Measurements from ENCODE around the gene ATXN10.

DNA sequence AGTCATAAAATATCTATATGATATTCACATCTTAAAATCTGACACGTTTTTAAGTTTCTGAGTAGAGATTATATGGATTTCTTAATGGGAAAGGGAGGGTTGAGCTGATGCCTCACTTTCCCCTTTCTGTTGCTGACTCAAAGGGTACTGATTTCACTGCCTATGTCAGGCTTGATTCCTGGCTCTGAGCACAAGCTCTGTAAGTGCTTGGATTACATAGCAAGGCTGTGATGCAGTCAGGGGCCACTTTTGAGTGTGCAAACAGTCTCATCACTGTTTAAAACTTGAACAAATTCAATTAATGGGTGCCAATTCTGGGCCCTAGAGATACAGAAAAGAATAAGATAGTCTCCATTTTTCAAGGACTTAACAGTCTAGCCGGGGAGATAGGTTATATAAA lies 14.4 kb downstream of the ATXN10 start:
- TF ChIP-seq EZH2 (IDR thresholded peaks at IDR 0.05; ENCODE audit: low read depth, unreplicated experiment), result no peak
- TF ChIP-seq, protein P1, sequence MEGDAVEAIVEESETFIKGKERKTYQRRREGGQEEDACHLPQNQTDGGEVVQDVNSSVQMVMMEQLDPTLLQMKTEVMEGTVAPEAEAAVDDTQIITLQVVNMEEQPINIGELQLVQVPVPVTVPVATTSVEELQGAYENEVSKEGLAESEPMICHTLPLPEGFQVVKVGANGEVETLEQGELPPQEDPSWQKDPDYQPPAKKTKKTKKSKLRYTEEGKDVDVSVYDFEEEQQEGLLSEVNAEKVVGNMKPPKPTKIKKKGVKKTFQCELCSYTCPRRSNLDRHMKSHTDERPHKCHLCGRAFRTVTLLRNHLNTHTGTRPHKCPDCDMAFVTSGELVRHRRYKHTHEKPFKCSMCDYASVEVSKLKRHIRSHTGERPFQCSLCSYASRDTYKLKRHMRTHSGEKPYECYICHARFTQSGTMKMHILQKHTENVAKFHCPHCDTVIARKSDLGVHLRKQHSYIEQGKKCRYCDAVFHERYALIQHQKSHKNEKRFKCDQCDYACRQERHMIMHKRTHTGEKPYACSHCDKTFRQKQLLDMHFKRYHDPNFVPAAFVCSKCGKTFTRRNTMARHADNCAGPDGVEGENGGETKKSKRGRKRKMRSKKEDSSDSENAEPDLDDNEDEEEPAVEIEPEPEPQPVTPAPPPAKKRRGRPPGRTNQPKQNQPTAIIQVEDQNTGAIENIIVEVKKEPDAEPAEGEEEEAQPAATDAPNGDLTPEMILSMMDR (conservative IDR thresholded peaks at IDR 0.05; ENCODE audit: low read depth in 2 of 2), result no peak
- TF ChIP-seq EZH2phosphoT487 (IDR thresholded peaks at IDR 0.05; ENCODE audit: unreplicated experiment), result no peak
- TF ChIP-seq, protein P2, sequence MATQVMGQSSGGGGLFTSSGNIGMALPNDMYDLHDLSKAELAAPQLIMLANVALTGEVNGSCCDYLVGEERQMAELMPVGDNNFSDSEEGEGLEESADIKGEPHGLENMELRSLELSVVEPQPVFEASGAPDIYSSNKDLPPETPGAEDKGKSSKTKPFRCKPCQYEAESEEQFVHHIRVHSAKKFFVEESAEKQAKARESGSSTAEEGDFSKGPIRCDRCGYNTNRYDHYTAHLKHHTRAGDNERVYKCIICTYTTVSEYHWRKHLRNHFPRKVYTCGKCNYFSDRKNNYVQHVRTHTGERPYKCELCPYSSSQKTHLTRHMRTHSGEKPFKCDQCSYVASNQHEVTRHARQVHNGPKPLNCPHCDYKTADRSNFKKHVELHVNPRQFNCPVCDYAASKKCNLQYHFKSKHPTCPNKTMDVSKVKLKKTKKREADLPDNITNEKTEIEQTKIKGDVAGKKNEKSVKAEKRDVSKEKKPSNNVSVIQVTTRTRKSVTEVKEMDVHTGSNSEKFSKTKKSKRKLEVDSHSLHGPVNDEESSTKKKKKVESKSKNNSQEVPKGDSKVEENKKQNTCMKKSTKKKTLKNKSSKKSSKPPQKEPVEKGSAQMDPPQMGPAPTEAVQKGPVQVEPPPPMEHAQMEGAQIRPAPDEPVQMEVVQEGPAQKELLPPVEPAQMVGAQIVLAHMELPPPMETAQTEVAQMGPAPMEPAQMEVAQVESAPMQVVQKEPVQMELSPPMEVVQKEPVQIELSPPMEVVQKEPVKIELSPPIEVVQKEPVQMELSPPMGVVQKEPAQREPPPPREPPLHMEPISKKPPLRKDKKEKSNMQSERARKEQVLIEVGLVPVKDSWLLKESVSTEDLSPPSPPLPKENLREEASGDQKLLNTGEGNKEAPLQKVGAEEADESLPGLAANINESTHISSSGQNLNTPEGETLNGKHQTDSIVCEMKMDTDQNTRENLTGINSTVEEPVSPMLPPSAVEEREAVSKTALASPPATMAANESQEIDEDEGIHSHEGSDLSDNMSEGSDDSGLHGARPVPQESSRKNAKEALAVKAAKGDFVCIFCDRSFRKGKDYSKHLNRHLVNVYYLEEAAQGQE (IDR thresholded peaks at IDR 0.05; ENCODE audit: unreplicated experiment), result no peak
- no peak for TF ChIP-seq CREB1 (CRISPR knock-in tag; IDR thresholded peaks at IDR 0.05; ENCODE audit: low read depth)
- TF ChIP-seq POLR2AphosphoS5 (IDR thresholded peaks at IDR 0.05; ENCODE audit: low read depth), result no peak
- TF ChIP-seq JUNB (IDR thresholded peaks at IDR 0.05; ENCODE audit: unreplicated experiment), result no peak
- no peak for TF ChIP-seq NANOG (IDR thresholded peaks at IDR 0.05; ENCODE audit: borderline replicate concordance)
- TF ChIP-seq STAT1 (IDR thresholded peaks at IDR 0.05; ENCODE audit: unreplicated experiment), result no peak
- no peak for TF ChIP-seq ZNF331 (CRISPR knock-in tag; IDR thresholded peaks at IDR 0.05; ENCODE audit: low read depth)
- no peak for TF ChIP-seq ZNF114 (CRISPR knock-in tag; IDR thresholded peaks at IDR 0.05)

Data from GM23338 (cell line).